Measurements from ENCODE around the gene MACF1. TPM values are rescaled to one million over a fixed set of nuclear protein-coding genes. Genes with fewer than 3 reads are reported as not detected.

The MACF1 gene
- total RNA-seq, 1 donor from 2014 or later, result 185 TPM

DNA sequence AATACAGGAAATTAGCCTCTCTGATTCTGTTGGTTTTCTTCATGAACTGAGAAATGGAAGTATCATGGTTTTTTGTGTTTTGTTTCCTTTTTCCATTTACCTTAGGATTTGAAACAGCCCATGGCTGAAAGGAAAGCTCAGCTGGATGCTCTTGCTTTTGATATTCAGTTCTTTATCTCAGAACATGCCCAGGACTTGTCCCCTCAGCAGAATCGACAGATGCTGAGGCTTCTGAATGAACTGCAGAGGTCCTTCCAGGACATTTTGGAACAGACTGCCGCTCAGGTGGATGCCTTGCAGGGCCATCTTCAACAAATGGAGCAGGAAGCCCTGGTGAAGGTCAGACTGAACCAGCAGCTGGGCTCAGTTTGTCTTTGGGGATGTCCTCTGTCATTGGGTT, 142.4 kb downstream of the MACF1 start:
- peaks cover 23% of the 10 kb centered on the region for H3K36me3 Mint-ChIP-seq (ENCODE audit: low read depth)
- no peak overlapping the region for H3K27ac Mint-ChIP-seq (ENCODE audit: unreplicated experiment)

DNA sequence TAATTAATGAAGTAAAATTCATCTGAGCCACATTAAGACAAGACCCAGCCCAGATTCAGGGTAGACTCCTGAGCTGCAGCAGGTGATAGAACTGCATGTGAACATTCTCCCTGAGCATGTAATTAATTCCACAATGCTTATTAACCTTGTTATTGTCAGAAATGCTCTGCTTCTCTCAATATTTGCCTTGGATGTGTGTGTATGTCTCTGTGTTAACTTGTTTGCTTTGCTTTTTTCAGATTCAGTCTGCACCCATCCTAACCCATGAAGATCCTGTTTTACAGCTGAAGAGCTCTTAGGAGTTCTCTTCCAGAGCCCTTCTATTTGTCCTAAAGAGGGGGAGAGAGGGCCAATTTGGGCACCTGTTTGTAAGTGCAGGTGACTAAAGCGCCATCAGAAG, 143.8 kb downstream of the MACF1 start:
- Mint-ChIP-seq H3K4me3 (no peak overlapping the region), H3K9me3 (no peaks in the 10 kb centered on the region), H3K4me1 (no peaks in the 10 kb centered on the region), H3K27me3 (ENCODE audit: low read depth) (no peaks in the 10 kb centered on the region), H3K27ac (ENCODE audit: unreplicated experiment) (no peak overlapping the region), H3K36me3 (ENCODE audit: low read depth) (peaks cover 21% of the 10 kb centered on the region)
- TF ChIP-seq, protein P1, sequence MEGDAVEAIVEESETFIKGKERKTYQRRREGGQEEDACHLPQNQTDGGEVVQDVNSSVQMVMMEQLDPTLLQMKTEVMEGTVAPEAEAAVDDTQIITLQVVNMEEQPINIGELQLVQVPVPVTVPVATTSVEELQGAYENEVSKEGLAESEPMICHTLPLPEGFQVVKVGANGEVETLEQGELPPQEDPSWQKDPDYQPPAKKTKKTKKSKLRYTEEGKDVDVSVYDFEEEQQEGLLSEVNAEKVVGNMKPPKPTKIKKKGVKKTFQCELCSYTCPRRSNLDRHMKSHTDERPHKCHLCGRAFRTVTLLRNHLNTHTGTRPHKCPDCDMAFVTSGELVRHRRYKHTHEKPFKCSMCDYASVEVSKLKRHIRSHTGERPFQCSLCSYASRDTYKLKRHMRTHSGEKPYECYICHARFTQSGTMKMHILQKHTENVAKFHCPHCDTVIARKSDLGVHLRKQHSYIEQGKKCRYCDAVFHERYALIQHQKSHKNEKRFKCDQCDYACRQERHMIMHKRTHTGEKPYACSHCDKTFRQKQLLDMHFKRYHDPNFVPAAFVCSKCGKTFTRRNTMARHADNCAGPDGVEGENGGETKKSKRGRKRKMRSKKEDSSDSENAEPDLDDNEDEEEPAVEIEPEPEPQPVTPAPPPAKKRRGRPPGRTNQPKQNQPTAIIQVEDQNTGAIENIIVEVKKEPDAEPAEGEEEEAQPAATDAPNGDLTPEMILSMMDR (conservative IDR thresholded peaks at IDR 0.05), result no peak
- no peak for DNase-seq (ENCODE audit: low read depth, low spot score)

More for the DNA sequence above, 142.4 kb downstream of the MACF1 start:
- no peaks in the 10 kb centered on the region for H3K27me3 Mint-ChIP-seq (ENCODE audit: low read depth)
- DNase-seq (ENCODE audit: low read depth, low spot score), result no peak
- no peaks in the 10 kb centered on the region for H3K4me1 Mint-ChIP-seq
- TF ChIP-seq, protein P1 (conservative IDR thresholded peaks at IDR 0.05), result no peak
- H3K9me3 Mint-ChIP-seq, result no peaks in the 10 kb centered on the region
- H3K4me3 Mint-ChIP-seq, result no peak overlapping the region

GRCh38 chr1:39352881-39353280, 148.4 kb downstream of the MACF1 start:
- TF ChIP-seq, protein P1 (conservative IDR thresholded peaks at IDR 0.05), result no peak

DNA sequence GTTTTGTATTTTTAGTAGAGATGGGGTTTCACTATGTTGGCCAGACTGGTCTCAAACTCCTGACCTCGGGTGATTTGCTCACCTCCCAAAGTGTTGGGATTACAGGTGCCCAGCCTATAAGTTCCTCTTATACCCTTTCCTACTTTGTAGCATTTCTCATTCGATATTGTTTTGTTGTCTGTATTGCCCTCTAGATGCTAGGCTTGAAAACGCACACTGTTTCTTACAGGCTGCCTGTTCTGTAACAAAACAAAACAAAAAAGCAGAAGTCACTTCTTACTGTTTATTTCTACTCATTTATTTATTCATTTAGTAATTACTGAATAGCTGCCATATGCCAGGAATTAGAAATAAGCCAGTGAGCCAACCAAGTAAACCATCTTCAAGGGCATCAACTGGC, 150.1 kb downstream of the MACF1 start:
- Mint-ChIP-seq H3K4me1 (no peaks in the 10 kb centered on the region), H3K4me3 (no peak overlapping the region), H3K27ac (ENCODE audit: unreplicated experiment) (no peak overlapping the region), H3K36me3 (ENCODE audit: low read depth) (peaks cover 15% of the 10 kb centered on the region), H3K27me3 (ENCODE audit: low read depth) (no peaks in the 10 kb centered on the region), H3K9me3 (no peaks in the 10 kb centered on the region)
- DNase-seq (ENCODE audit: low read depth, low spot score), result no peak
- TF ChIP-seq, protein P1 (conservative IDR thresholded peaks at IDR 0.05), result no peak

More at GRCh38 chr1:39352881-39353280, 148.4 kb downstream of the MACF1 start:
- DNase-seq (ENCODE audit: low read depth, low spot score), result no peak
- no peaks in the 10 kb centered on the region for H3K4me1 Mint-ChIP-seq
- H3K4me3 Mint-ChIP-seq, result no peak overlapping the region
- H3K27ac Mint-ChIP-seq (ENCODE audit: unreplicated experiment), result no peak overlapping the region
- no peaks in the 10 kb centered on the region for H3K9me3 Mint-ChIP-seq
- no peaks in the 10 kb centered on the region for H3K27me3 Mint-ChIP-seq (ENCODE audit: low read depth)
- peaks cover 18% of the 10 kb centered on the region for H3K36me3 Mint-ChIP-seq (ENCODE audit: low read depth)

GRCh38 chr1:39358491-39358890, 154.0 kb downstream of the MACF1 start:
- Mint-ChIP-seq H3K36me3 (ENCODE audit: low read depth) (peaks cover 7% of the 10 kb centered on the region), H3K9me3 (no peaks in the 10 kb centered on the region), H3K27me3 (ENCODE audit: low read depth) (no peaks in the 10 kb centered on the region), H3K4me3 (no peak overlapping the region), H3K27ac (ENCODE audit: unreplicated experiment) (no peak overlapping the region), H3K4me1 (no peaks in the 10 kb centered on the region)
- TF ChIP-seq, protein P1 (conservative IDR thresholded peaks at IDR 0.05), result no peak
- no peak for DNase-seq (ENCODE audit: low read depth, low spot score)
